ENCODE measurements around the gene BRCC3. TPM values are rescaled to one million over a fixed set of nuclear protein-coding genes. Genes with fewer than 3 reads are reported as not detected.
A peak's percentile ranks its signal among the peaks of the same experiment; 100 is the strongest.

Gene BRCC3
- total RNA-seq, 1 donor from 2014 or later, result 9.1 TPM

DNA sequence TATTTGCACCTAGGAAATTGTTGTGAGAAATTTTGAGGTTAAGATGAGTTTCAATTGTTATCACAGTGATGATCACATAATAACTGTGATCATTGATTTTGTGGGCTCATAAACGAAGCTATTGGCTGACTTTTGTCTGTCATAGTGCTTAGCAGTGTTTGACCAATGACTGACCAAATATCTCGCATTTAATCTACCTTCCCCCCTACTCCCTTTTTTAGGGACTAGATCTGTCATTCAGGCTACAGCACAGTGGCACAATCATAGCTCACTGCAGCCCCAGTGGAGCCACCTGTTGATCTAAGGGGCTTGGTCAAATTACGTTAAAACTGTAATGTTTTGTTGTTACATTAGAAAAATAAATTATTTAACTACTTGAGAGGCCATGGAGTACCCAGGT, 43.2 kb upstream of the BRCC3 start:
- DNase-seq (ENCODE audit: low read depth), result no peak
- H3K4me3 ChIP-seq (ENCODE audit: low read depth, low read length), result peak overlapping the region; percentile 81
- TF ChIP-seq, protein P1, sequence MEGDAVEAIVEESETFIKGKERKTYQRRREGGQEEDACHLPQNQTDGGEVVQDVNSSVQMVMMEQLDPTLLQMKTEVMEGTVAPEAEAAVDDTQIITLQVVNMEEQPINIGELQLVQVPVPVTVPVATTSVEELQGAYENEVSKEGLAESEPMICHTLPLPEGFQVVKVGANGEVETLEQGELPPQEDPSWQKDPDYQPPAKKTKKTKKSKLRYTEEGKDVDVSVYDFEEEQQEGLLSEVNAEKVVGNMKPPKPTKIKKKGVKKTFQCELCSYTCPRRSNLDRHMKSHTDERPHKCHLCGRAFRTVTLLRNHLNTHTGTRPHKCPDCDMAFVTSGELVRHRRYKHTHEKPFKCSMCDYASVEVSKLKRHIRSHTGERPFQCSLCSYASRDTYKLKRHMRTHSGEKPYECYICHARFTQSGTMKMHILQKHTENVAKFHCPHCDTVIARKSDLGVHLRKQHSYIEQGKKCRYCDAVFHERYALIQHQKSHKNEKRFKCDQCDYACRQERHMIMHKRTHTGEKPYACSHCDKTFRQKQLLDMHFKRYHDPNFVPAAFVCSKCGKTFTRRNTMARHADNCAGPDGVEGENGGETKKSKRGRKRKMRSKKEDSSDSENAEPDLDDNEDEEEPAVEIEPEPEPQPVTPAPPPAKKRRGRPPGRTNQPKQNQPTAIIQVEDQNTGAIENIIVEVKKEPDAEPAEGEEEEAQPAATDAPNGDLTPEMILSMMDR (conservative IDR thresholded peaks at IDR 0.05; ENCODE audit: low read depth, low read length), result no peak

DNA sequence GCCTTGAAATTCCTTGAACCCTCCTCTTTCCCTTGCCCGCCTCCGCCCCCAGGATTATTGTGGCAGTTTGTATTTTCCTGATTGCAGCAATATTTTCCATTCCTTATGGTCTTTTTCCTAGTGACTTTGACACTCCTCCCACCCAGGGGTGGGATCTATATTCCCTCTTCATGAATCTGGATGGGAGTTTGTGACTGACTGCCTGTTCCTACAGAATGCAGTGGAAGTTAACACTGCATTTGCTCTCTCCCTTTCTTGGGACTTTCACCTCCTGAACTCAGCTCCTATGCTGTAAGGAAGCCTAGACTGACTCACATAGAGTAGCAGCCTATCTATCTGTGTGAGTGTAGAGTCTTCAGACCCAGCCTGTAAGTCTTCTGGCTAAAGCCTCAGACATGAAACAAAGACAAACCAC, 42.4 kb upstream of the BRCC3 start:
- TF ChIP-seq, protein P1 (conservative IDR thresholded peaks at IDR 0.05; ENCODE audit: low read depth, low read length), result no peak
- no peak for DNase-seq (ENCODE audit: low read depth)
- no peak overlapping the region for H3K4me3 ChIP-seq (ENCODE audit: low read depth, low read length)

DNA sequence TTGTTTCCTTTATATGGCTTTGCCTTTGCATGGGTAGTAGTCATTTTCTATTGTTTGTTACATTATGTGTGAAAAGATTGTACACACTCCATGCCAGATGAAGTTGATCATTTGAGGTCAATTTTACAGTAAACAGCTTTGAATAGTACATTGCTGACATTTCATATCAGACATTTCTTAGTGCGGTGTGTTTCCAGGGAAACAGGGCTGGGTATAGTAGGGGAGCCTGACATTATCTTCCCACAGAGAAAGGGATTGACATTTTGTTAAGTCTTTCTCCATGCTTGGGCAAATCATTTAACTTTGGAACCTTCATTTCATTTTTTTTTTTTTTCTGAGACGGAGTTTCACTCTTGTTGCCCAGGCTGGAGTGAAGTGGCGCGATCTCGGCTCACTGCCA, 39.7 kb upstream of the BRCC3 start:
- DNase-seq (ENCODE audit: low read depth), result no peak
- H3K4me3 ChIP-seq (ENCODE audit: low read depth, low read length), result no peak overlapping the region
- TF ChIP-seq, protein P1 (conservative IDR thresholded peaks at IDR 0.05; ENCODE audit: low read depth, low read length), result no peak

DNA sequence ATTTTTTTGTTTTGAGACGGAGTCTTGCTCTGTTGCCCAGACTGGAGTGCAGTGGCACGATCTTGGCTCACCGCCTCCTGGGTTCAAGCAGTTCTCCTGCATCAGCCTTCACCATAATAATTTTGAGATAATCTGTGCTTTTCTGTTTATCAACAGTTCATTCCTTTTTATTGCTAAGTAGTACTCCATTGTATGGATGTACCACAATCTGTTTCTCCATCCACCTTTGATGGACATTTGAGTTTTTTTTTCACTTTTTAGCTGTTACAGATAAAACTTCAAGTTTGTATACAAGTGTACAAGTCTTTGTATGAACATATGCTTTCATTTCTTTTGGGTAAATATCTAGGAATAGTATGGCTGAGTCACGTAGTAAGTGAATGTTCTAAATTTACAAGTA, 35.6 kb upstream of the BRCC3 start:
- H3K4me3 ChIP-seq (ENCODE audit: low read depth, low read length), result no peak overlapping the region
- no peak for DNase-seq (ENCODE audit: low read depth)
- TF ChIP-seq, protein P1 (conservative IDR thresholded peaks at IDR 0.05; ENCODE audit: low read depth, low read length), result no peak

DNA sequence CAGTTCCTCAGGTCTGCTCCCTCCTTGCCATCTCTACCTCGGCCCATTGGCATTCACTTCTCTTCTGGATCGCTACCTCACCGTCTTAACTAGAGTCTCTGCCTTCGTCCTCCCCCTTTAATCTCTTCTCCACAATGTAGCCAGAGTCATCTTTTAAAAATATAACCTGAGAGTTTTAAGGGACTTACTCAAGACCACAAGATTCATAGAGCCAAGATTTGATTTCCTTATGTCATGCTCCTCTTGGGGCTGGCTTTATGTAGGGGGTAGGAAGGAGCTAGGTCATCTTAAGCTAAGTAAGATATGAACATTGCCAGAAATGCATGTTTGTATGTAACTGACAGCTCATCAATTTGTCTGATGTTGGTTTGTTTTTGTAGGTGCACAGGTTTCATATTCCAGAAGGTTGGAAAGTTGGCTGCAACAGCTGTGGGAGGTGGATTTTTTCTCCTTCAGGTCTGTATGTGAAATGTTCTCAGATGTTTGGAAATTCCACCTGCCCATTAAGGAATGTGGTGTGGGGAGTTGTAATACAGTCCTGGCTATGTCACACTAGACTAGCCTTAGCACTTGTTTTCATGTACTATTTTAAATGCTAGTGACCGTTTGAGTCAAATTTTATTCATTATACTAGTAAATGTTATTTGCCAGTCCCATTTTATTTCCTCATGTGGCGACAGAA, 25.0 kb upstream of the BRCC3 start:
- TF ChIP-seq, protein P1 (conservative IDR thresholded peaks at IDR 0.05; ENCODE audit: low read depth, low read length), result no peak
- DNase-seq (ENCODE audit: low read depth), result no peak
- no peak overlapping the region for H3K4me3 ChIP-seq (ENCODE audit: low read depth, low read length)

DNA sequence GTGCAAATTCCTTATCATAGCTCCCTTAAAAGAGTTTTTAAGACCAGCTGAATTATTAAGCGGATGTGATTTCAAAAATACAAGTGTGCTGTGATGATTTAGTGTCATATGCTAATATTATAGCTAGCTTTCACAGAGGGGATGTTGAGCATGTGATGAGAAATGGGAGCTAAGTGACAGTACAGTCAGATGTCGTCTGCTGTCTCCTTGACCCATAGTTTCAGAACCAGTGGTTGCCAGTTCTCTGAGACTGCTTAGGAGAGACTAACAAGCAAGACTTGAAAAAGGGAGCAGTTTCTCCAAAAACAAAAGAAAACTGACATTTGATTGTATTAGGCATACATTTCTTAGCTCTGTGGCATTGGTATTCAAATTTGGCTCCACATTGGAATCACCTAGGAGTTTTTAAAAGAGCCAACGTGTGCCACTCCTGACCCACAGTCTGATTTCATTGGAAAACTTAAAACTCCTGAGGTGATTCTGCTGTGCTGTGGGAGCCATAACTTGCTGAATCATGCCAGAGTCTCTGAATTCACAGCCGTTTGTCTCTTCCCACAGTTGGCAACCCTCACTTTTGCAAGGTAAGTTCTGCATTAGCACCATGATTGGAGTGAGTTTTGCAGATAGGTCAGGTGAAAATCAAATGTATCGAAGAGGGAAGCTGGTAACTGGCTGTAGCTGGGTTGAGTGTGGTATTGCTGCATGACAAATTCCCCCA, 24.3 kb upstream of the BRCC3 start:
- DNase-seq (ENCODE audit: low read depth), result no peak
- no peak overlapping the region for H3K4me3 ChIP-seq (ENCODE audit: low read depth, low read length)
- TF ChIP-seq, protein P1 (conservative IDR thresholded peaks at IDR 0.05; ENCODE audit: low read depth, low read length), result no peak

Data from epithelial cell of proximal tubule (primary cell).